ENCODE measurements around the gene CPNE2.

The CPNE2 gene

DNA sequence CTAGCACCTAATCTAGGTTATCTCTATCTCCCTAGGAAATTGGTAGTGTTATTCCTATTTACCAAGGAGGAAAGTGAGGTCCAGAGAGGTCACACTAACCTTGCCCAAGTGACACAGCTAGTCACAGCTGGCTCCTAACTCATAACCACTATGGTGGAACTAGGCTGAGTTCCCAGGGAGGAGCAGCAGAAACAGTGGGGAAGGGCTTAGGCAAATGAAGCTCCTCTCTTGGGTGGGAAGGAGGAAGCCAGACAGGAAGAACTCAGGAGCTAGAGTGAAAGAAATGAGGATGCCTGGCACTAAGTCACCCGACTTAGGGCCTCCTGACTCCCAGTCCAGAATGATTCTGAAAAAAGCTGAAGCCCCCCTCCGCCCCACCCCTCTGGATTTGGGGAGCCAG is 59.0 kb downstream of the CPNE2 start:
- no peak overlapping the region for H2BK120ac ChIP-seq (ENCODE audit: low read depth, low read length)
- H2BK12ac ChIP-seq (ENCODE audit: low read length in 2 of 2) = no peak overlapping the region
- peaks cover 14% of the 10 kb centered on the region for H3K4me1 ChIP-seq (ENCODE audit: control insufficient read depth, insufficient read depth, low read depth, low read length)
- no peak overlapping the region for H3K14ac ChIP-seq (ENCODE audit: low read length in 2 of 2)
- no peak overlapping the region for H3K23ac ChIP-seq (ENCODE audit: low read length in 2 of 2)
- H3K36me3 ChIP-seq (ENCODE audit: control insufficient read depth in 1 of 2, insufficient read depth in 2 of 2, low read depth in 1 of 2, low read length in 2 of 2) = peaks cover 45 to 53% of the 10 kb centered on the region in 2 experiments
- H3K79me1 ChIP-seq (replicated peaks; ENCODE audit: low read length, poor library complexity, severe bottlenecking) = peaks cover 2% of the 10 kb centered on the region
- no peak overlapping the region for H2BK15ac ChIP-seq (ENCODE audit: low read depth, poor library complexity, severe bottlenecking)
- H3K4me2 ChIP-seq (ENCODE audit: low read length, poor library complexity, severe bottlenecking) = no peak overlapping the region
- no peak overlapping the region for H3K4ac ChIP-seq (ENCODE audit: low read depth in 1 of 2, low read length in 2 of 2)
- no peak overlapping the region for H3K18ac ChIP-seq (ENCODE audit: low read depth in 1 of 2, low read length in 2 of 2)
- no peak overlapping the region for H4K8ac ChIP-seq (ENCODE audit: low read length)
- H3K9ac ChIP-seq (ENCODE audit: low read length) = no peak overlapping the region
- no peaks in the 10 kb centered on the region for H3K9me3 ChIP-seq (ENCODE audit: control insufficient read depth, low read length)
- no peak overlapping the region for H2BK5ac ChIP-seq (ENCODE audit: low read depth, low read length, poor library complexity, severe bottlenecking)
- H2AK5ac ChIP-seq (ENCODE audit: low read length, severe bottlenecking) = no peak overlapping the region
- WGBS = 100% methylated on average over 2 of the region's 2 CpGs
- H3K27ac ChIP-seq (ENCODE audit: low read length, poor library complexity, severe bottlenecking) = no peak overlapping the region
- H4K91ac ChIP-seq (ENCODE audit: low read length) = no peak overlapping the region
- no peak for DNase-seq
- H3K27me3 ChIP-seq (ENCODE audit: control insufficient read depth in 1 of 2, insufficient read depth in 1 of 2, low read length in 2 of 2) = no peaks in the 10 kb centered on the region
- H2AFZ ChIP-seq (ENCODE audit: low read depth, low read length) = no peak overlapping the region
- H3K4me3 ChIP-seq (ENCODE audit: insufficient read depth in 1 of 2, low read depth in 1 of 2, low read length in 2 of 2) = no peak overlapping the region

DNA sequence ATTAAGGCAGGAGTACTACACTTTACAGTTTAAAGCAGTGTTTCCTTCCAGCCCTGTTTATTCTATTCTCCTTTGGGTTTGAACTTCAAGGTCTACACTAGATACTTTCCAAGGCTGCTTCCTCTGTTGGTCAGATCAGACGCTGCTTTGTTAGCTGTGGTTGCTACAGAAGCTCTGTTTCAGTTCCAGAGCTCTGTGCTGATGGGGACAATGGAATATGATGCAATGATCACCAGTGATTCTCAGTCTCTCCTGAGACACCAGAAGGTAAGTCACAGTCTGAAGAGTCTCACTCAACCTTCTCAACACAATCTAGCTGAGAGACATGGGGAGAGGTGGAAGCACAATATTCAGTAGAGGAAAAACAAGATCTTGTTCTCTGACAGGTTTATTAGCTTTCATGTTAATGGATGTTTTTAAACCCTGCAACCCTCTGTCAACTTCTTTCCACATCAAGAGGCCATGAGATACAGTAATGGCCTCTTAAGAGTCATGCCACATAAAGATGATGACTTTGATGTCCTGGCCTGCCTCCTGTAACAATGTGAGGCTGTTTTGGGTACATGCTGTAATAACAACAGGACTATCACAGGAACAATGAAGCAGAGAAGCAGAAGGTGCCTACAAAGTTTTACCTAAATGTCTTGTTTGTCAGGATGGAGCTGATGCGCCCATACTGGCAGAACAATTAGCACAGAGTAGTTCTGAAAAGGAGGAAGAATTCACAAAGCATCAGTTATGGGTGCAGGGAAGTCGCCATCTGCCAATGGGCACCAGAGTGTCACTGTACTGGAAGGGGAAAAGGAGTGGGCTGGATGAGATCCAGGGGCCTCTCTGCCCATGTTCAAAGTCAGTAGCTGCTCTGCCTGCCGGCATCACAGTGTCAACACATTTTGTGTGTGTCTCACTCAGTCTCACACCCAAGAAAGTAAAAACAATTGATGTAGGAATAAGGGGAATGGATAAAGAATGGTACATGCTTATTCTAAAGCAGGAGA is 60.0 kb downstream of the CPNE2 start:
- Histone ChIP-seq H2BK12ac (ENCODE audit: low read length in 2 of 2) (no peak overlapping the region), H3K4ac (ENCODE audit: low read depth in 1 of 2, low read length in 2 of 2) (no peak overlapping the region), H4K8ac (ENCODE audit: low read length) (no peak overlapping the region), H3K14ac (ENCODE audit: low read length in 2 of 2) (no peak overlapping the region), H2BK120ac (ENCODE audit: low read depth, low read length) (no peak overlapping the region), H3K79me1 (replicated peaks; ENCODE audit: low read length, poor library complexity, severe bottlenecking) (peaks cover 3% of the 10 kb centered on the region), H3K9ac (ENCODE audit: low read length) (no peak overlapping the region), H2AFZ (ENCODE audit: low read depth, low read length) (no peak overlapping the region), H3K18ac (ENCODE audit: low read depth in 1 of 2, low read length in 2 of 2) (no peak overlapping the region), H2AK5ac (ENCODE audit: low read length, severe bottlenecking) (no peak overlapping the region), H3K23ac (ENCODE audit: low read length in 2 of 2) (no peak overlapping the region), H3K4me3 (ENCODE audit: insufficient read depth in 1 of 2, low read depth in 1 of 2, low read length in 2 of 2) (no peak overlapping the region), H3K4me2 (ENCODE audit: low read length, poor library complexity, severe bottlenecking) (no peak overlapping the region), H3K27me3 (ENCODE audit: control insufficient read depth in 1 of 2, insufficient read depth in 1 of 2, low read length in 2 of 2) (no peaks in the 10 kb centered on the region), H3K27ac (ENCODE audit: low read length, poor library complexity, severe bottlenecking) (no peak overlapping the region), H2BK15ac (ENCODE audit: low read depth, poor library complexity, severe bottlenecking) (no peak overlapping the region), H3K36me3 (ENCODE audit: control insufficient read depth in 1 of 2, insufficient read depth in 2 of 2, low read depth in 1 of 2, low read length in 2 of 2) (peaks cover 39 to 63% of the 10 kb centered on the region in 2 experiments), H4K91ac (ENCODE audit: low read length) (no peak overlapping the region), H2BK5ac (ENCODE audit: low read depth, low read length, poor library complexity, severe bottlenecking) (no peak overlapping the region), H3K9me3 (ENCODE audit: control insufficient read depth, low read length) (no peaks in the 10 kb centered on the region), H3K4me1 (ENCODE audit: control insufficient read depth, insufficient read depth, low read depth, low read length) (peaks cover 9% of the 10 kb centered on the region)
- no peak for DNase-seq
- WGBS = 93% methylated on average over 4 of the region's 4 CpGs

DNA sequence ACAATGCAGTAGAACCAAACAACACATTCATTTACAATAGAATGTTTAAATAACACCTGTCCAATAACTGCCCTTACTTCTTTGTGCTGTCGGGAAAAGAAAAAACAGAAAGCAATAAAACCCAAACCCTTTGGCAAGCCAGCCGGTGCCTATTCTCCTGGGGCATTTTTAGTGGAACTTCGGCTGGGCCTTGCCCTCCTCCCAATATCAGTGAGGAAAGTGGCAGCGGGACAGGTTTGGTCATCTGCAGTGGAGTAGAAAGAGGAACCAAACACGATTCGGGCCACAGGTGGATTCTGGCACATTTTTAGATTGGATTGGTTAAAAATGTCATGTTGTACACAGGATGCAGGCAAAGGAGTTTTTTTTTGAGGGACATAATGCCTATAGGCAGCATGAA is 61.5 kb downstream of the CPNE2 start:
- Histone ChIP-seq H2BK15ac (ENCODE audit: low read depth, poor library complexity, severe bottlenecking) (no peak overlapping the region), H3K18ac (ENCODE audit: low read depth in 1 of 2, low read length in 2 of 2) (no peak overlapping the region), H2BK120ac (ENCODE audit: low read depth, low read length) (no peak overlapping the region), H3K4me1 (ENCODE audit: control insufficient read depth, insufficient read depth, low read depth, low read length) (peaks cover 6% of the 10 kb centered on the region), H3K4me2 (ENCODE audit: low read length, poor library complexity, severe bottlenecking) (no peak overlapping the region), H4K8ac (ENCODE audit: low read length) (no peak overlapping the region), H2BK5ac (ENCODE audit: low read depth, low read length, poor library complexity, severe bottlenecking) (no peak overlapping the region), H3K9ac (ENCODE audit: low read length) (no peak overlapping the region), H3K27me3 (ENCODE audit: control insufficient read depth in 1 of 2, insufficient read depth in 1 of 2, low read length in 2 of 2) (no peaks in the 10 kb centered on the region), H2AK5ac (ENCODE audit: low read length, severe bottlenecking) (no peak overlapping the region), H3K9me3 (ENCODE audit: control insufficient read depth, low read length) (no peaks in the 10 kb centered on the region), H3K27ac (ENCODE audit: low read length, poor library complexity, severe bottlenecking) (no peak overlapping the region), H2BK12ac (ENCODE audit: low read length in 2 of 2) (no peak overlapping the region), H4K91ac (ENCODE audit: low read length) (no peak overlapping the region), H3K36me3 (ENCODE audit: control insufficient read depth in 1 of 2, insufficient read depth in 2 of 2, low read depth in 1 of 2, low read length in 2 of 2) (peaks cover 40 to 78% of the 10 kb centered on the region in 2 experiments), H3K23ac (ENCODE audit: low read length in 2 of 2) (no peak overlapping the region), H3K14ac (ENCODE audit: low read length in 2 of 2) (no peak overlapping the region), H3K4ac (ENCODE audit: low read depth in 1 of 2, low read length in 2 of 2) (no peak overlapping the region), H3K79me1 (replicated peaks; ENCODE audit: low read length, poor library complexity, severe bottlenecking) (peaks cover 7% of the 10 kb centered on the region), H3K4me3 (ENCODE audit: insufficient read depth in 1 of 2, low read depth in 1 of 2, low read length in 2 of 2) (no peak overlapping the region), H2AFZ (ENCODE audit: low read depth, low read length) (no peak overlapping the region)
- WGBS = 96% methylated on average over 6 of the region's 6 CpGs
- DNase-seq = no peak

DNA sequence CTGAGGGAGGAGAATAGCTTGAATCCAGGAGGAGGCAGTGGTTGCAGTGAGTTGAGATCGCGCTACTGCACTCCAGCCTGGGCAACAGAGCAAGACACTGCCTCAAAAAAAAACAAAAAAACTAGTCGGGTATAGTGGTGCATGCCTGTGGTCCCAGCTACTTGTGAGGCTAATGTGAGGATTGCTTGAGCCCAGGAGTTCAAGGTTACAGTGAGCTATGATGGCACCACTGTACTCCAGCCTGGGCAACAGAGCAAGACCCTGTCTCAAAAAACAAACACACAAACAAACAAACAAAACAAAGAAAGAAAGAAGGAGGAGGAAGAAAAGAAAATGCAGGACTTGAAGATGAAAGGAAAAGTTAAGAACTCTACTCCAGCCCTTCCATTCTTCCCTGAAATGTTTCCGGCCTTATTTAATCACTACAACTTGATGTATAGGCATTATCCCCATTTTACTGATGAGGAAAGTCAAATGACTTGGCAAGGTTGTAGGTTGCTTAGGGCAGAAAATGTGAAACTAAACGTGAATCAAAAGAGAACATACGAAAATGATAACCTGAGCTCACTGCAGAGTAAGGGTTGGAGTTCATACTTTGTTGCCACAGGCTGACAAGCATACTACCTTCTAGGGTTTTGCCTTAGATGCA is 63.4 kb downstream of the CPNE2 start:
- Histone ChIP-seq H3K27me3 (ENCODE audit: control insufficient read depth in 1 of 2, insufficient read depth in 1 of 2, low read length in 2 of 2) (no peaks in the 10 kb centered on the region), H3K23ac (ENCODE audit: low read length in 2 of 2) (no peak overlapping the region), H2BK5ac (ENCODE audit: low read depth, low read length, poor library complexity, severe bottlenecking) (no peak overlapping the region), H3K27ac (ENCODE audit: low read length, poor library complexity, severe bottlenecking) (no peak overlapping the region), H3K4ac (ENCODE audit: low read depth in 1 of 2, low read length in 2 of 2) (no peak overlapping the region), H3K9me3 (ENCODE audit: control insufficient read depth, low read length) (no peaks in the 10 kb centered on the region), H2AFZ (ENCODE audit: low read depth, low read length) (no peak overlapping the region), H3K4me3 (ENCODE audit: insufficient read depth in 1 of 2, low read depth in 1 of 2, low read length in 2 of 2) (no peak overlapping the region), H3K79me1 (replicated peaks; ENCODE audit: low read length, poor library complexity, severe bottlenecking) (peaks cover 8% of the 10 kb centered on the region), H3K4me2 (ENCODE audit: low read length, poor library complexity, severe bottlenecking) (no peak overlapping the region), H3K9ac (ENCODE audit: low read length) (no peak overlapping the region), H2AK5ac (ENCODE audit: low read length, severe bottlenecking) (no peak overlapping the region), H4K8ac (ENCODE audit: low read length) (no peak overlapping the region), H2BK15ac (ENCODE audit: low read depth, poor library complexity, severe bottlenecking) (no peak overlapping the region), H3K4me1 (ENCODE audit: control insufficient read depth, insufficient read depth, low read depth, low read length) (peaks cover 3% of the 10 kb centered on the region), H2BK12ac (ENCODE audit: low read length in 2 of 2) (no peak overlapping the region), H2BK120ac (ENCODE audit: low read depth, low read length) (no peak overlapping the region), H3K14ac (ENCODE audit: low read length in 2 of 2) (no peak overlapping the region), H4K91ac (ENCODE audit: low read length) (no peak overlapping the region), H3K18ac (ENCODE audit: low read depth in 1 of 2, low read length in 2 of 2) (no peak overlapping the region), H3K36me3 (ENCODE audit: control insufficient read depth in 1 of 2, insufficient read depth in 2 of 2, low read depth in 1 of 2, low read length in 2 of 2) (peaks cover 32 to 88% of the 10 kb centered on the region in 2 experiments)
- 97% methylated on average over 5 of the region's 6 CpGs for WGBS
- no peak for DNase-seq
